PFSK-1 (cell line): ENCODE results near the gene TCEAL3.

ENCODE experiments used
- FOXP2 ChIP-seq: optimal IDR thresholded peaks from 2 replicates; pipeline ENCODE3; 2011; ENCODE audit warnings: borderline replicate concordance, control low read depth, inconsistent platforms; ENCODE audit not compliant: insufficient read depth; ENCODE audit errors: extremely low read length, extremely low read depth
- POLR2AphosphoS5 ChIP-seq: IDR thresholded peaks from 2 replicates; pipeline ENCODE4 v1.6.1; 2012; ENCODE audit warnings: low read depth, mild to moderate bottlenecking, control low read depth, low read length, moderate library complexity
- REST ChIP-seq, 2 experiments: IDR thresholded peaks; 2 replicates each; pipeline versions ENCODE4 v1.6.1 to v1.8.0; 2011 to 2012; ENCODE audit warnings: low read depth in 2 of 2, low read length in 2 of 2, control low read depth in 1 of 2, inconsistent platforms in 1 of 2, mild to moderate bottlenecking in 1 of 2, moderate library complexity in 1 of 2; ENCODE audit not compliant: insufficient read depth in 1 of 2
- SIN3A ChIP-seq: IDR thresholded peaks from 2 replicates; pipeline ENCODE4 v1.6.1; 2012; ENCODE audit warnings: mild to moderate bottlenecking, low read length, moderate library complexity, borderline replicate concordance; ENCODE audit not compliant: insufficient read depth
- TAF1 ChIP-seq: IDR thresholded peaks from 2 replicates; pipeline ENCODE4 v1.6.1; 2012; ENCODE audit warnings: low read length, control low read depth, borderline replicate concordance; ENCODE audit not compliant: insufficient read depth

The TCEAL3 gene

DNA sequence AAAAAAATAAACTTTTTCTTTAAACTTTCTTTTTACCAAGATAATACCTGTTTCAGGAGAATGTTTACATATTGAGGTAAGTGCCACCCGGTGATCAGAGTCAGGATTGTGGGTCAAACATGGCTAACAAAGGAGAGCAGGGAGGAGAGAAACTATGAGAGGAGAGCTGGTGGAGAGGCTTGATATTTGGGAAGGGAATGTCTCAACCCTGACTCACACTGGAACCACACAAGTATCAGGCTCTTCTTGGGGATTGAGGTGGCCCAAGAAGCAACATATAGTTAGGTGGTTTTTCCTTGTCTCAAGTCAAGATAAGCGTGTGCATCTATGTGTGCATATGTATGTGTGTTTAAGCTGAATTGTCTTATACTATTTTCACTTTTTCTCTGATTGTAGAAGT, 27.7 kb downstream of the TCEAL3 start:
- no peak for TF ChIP-seq REST (IDR thresholded peaks at IDR 0.05; ENCODE audit: insufficient read depth in 1 of 2, low read depth in 2 of 2, low read length in 2 of 2)
- no peak for TF ChIP-seq FOXP2
- no peak for TF ChIP-seq POLR2AphosphoS5
- no peak for TF ChIP-seq TAF1
- no peak for TF ChIP-seq SIN3A

DNA sequence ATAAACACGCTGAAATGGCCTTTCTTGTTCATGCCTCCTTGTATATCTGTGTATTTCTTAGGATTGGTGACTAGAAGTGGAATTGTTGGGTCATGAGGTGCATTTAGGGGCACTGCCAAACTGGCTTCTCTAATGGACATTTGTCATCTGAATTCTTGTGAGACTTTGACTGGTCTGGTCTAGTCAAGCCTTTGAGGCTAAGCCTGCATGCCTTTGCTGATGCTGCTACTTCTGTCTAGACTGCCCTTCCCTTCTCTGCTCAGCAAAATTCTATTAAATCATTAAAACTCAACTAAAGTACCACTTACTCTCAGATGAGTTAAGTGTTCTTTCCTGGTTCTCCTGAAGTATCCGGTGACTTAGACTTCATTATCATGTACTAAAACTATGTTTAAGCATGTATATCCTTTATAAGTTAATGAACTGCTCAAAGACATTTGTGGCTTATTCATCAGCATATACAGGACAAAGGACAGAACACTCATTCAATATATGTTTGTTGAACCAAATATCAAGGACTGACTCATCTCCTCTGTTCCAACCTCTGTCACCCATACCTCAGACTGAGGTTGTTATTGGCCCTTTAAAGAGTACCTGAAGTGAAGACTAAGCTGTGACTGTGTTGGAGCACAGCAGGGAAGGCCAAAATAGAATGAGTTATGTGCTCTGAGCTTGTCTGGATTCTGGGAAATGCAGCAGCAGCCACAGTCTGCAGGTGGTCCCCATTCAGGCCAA, 30.0 kb downstream of the TCEAL3 start:
- TF ChIP-seq POLR2AphosphoS5 (no peak), FOXP2 (no peak), TAF1 (no peak), REST (IDR thresholded peaks at IDR 0.05; ENCODE audit: insufficient read depth in 1 of 2, low read depth in 2 of 2, low read length in 2 of 2) (no peak), SIN3A (no peak)

- no peak for TF ChIP-seq FOXP2
- no peak for TF ChIP-seq SIN3A
- no peak for TF ChIP-seq REST (IDR thresholded peaks at IDR 0.05; ENCODE audit: insufficient read depth in 1 of 2, low read depth in 2 of 2, low read length in 2 of 2)
- no peak for TF ChIP-seq POLR2AphosphoS5
- TF ChIP-seq TAF1 = no peak
These were observed 32.8 kb downstream of the TCEAL3 start for GRCh38 chrX:103640401-103641155.

GRCh38 chrX:103644125-103644524, 36.4 kb downstream of the TCEAL3 start:
- TF ChIP-seq FOXP2 (no peak), REST (IDR thresholded peaks at IDR 0.05; ENCODE audit: insufficient read depth in 1 of 2, low read depth in 2 of 2, low read length in 2 of 2) (no peak), SIN3A (no peak), TAF1 (no peak), POLR2AphosphoS5 (no peak)
